Glomerular visceral epithelial cell (primary cell): Measurements from ENCODE around the gene OTOP3.
A peak's percentile ranks its signal among the peaks of the same experiment; 100 is the strongest.

Source experiments
- DNase-seq: peaks from one replicate; pipeline ENCODE4 v3.0.0-alpha.2; 2016; ENCODE audit errors: extremely low spot score

OTOP3 gene

DNA sequence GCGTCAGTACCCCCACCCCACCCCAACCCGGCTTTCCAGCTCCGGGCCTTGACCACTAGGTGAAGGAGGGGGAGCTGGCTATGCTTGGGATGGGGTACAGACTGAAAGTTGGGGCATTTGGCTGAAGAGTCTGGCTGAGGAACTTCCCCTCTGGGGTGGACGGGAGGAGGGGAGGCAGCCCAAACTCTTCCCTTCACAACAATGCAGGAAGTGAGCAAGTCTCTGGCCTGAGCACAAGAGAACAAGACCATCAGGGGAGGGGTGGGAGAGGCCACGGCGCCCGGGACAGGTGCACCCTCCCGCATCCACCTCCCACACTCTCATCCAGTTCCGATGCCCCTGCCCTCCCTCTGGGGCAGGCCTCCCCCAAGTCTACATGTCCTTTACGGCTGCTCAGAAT lies 18.3 kb upstream of the OTOP3 start:
- no peak for DNase-seq

GRCh38 chr17:74918906-74919305 lies 16.8 kb upstream of the OTOP3 start:
- no peak for DNase-seq

DNA sequence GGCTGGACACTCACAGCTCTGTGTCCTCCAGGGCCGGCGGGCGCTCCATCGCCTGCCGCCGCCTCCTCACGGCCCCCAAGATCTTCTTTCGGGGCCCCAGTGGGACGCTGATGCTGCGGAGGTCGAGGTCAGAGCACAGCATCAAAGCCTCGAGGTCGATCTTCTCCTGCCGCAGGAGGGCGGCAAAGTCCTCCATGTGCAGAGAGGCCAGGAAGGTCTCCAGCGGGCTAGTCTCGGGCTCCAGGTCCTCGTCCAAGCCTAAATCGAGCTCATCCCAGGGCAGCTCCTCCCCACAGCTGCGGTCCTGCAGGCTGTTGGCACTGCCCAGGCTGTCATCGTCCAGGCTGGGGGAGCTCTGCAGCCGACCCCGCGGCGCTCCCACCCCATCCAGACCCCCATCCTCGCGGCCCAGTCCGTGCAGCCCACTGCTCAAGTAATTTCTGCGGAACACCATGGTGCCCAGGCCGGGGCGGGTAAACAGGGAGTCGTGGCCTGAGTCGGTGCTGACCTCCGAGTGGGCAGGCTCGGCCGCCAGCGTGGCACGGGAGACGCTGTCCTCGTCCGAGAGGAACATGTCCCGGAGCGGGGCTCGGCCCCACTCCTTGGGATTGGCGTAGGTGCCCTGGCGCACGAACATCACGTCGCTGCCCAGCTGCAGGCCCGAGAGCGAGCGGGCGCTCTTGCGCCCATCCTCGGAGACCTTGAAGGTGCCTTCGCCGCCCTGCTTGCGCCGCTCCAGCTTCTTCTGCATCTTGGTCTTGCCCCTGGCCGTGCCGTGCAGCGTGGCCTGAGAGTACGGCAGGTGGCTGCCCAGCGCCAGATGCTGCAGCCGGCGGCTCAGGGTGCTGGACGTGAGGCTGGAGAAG lies 16.0 kb upstream of the OTOP3 start:
- no peak for DNase-seq

GRCh38 chr17:74920306-74920620 lies 15.4 kb upstream of the OTOP3 start:
- DNase-seq, result no peak

DNA sequence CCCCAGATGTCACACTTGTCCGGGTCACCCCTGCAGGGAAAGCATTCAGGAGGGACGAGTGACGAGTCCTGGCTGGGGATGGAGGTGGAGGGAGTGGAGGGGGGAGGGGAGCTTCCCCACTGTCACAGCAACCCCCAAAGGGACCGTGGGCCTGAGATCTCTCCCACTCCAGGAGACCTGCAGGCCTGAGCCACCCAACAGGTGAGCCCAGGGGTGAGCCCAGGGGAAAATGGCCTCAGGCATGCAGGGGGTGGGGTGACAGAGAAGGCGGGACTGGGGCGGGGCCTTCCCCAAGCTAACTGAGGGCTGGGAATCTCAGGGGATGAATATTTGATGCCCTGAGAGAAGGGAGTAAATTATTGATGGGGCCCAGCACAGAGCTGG lies 15.1 kb upstream of the OTOP3 start:
- no peak for DNase-seq

- DNase-seq, result no peak
Observed at GRCh38 chr17:74921026-74921681, 14.5 kb upstream of the OTOP3 start.

DNA sequence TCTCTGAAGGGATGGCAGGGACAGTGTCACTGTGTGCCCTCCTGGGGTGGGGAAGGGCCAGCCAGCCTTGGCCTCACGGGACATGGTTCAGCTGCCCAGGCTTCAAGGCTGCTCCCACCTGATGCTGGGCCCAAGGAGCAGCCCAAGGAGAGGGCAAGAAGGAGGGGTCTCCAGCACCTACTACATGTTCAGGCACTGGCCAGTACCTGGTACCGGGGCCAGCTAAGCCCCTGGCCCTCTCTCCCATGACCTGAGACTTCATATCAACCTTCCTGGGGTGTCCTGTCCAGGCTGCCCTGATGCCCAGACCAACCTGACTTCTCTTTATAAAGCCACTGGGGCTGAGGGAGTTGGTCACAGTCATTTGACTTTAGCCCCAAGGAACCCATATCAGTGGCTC lies 13.9 kb upstream of the OTOP3 start:
- no peak for DNase-seq

- DNase-seq, result no peak
Observed at GRCh38 chr17:74922172-74922571, 13.5 kb upstream of the OTOP3 start.

DNA sequence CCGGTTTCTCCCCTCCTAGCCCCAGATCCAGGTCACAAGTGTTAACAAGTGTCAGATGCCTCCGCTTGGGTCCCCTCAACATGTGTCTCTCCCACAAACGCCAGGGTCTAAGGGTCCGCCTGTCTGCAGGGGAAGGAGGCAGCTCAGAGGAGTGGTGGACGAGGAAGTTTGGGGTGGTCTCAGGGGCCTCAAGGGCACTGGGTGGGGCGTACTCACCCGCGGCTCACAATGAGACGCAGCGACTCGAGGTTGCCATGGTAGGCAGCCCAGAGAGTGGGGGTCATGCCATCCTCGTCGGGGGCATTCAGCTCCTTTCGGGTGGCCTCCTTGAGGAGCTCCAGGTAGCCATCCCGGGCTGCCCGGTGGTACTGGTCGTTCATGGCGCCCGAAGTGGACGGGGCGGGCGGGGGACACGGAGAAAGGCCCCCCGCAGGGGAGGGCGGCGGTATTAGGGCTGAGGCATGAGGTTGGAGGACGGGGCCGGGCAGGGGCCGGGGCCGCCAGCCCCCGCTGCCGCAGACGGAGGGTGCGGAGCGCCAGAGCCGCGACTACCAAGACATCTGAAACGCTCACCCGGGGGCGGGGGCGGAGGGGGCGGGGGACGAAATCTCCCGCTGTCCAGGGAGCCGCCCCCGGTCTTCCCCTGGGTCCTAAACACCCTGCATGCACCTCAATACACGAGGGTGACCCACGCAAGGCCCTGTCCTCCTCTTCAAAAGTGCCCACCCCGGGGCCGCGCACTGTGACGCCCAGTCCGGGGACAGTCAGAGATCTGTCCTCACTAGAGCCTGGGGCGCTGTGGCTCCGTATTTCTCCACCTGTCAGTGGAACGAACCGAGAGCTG lies 12.8 kb upstream of the OTOP3 start, which contains the start of gene USH1G:
Gene USH1G, minus strand, starts transcription at position 562 of the 844 bp plus-strand sequence. Its CDS starts 182 bp downstream, at position 380.
- no peak for DNase-seq

DNA sequence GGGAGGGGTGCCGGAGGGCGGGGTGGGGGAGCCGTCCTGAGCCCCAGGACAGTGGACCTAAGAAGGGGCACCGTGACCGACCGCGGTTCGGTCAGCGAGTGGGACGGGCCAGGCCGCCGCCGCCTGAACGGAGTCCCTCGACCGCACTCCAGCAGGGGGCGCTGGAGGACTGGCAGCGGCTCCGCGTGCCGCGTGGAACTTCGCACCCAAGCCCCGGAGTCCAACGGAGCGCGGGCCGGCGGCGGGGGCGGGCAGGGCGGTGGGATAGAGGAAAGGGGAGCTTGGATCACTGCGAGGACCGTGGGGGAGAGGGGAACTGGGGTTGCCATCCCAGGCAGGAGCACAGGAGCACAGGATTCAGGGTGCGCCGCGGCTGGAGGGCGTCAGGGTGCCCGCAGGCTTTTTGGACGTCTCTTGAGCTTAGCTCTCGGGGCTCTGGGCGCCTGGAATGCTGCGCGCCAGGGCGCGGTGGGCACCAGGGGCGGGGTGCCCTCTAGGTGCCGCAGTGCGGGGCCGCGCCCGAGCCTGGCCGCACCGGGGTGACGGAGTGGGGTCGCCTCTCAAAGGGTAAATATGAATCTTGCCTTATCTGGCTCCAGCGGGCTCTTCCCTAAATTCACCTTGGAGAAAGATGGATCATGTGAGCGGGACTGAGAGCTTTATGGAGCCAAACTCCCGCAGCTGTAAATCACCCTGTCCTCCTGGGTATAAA lies 12.0 kb upstream of the OTOP3 start:
- DNase-seq, result peak; percentile 53

DNA sequence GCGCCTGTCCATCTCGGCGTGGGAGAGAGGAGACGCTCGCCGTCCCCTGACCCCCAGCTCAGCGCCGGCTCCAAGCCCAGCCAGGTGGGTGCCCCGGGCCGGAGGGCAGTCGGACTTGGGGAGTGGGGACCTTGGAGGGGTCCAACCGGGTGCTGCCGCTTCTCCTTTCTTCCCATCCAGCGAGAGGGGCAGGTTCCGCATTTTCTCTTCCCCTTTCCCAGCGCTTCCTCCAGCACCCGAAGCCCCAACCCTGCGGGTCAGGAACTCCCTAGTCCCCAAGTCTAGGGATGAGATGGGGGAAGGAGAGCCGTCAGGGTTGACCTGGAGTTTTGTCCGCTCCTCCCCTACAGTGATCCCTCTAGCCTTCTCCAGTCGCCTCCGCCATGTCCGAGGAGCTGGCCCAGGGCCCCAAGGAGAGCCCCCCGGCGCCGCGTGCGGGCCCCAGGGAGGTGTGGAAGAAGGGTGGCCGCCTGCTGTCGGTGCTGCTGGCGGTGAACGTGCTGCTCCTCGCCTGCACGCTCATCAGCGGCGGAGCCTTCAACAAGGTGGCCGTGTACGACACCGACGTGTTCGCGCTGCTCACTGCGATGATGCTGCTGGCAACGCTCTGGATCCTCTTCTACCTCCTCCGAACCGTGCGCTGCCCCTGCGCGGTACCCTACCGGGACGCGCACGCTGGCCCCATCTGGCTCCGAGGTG lies 11.3 kb upstream of the OTOP3 start, which contains the start of gene OTOP2:
Gene OTOP2, plus strand, starts transcription at position 24 of the 699 bp plus-strand sequence. Its CDS starts 360 bp downstream, at position 384.
- no peak for DNase-seq

DNA sequence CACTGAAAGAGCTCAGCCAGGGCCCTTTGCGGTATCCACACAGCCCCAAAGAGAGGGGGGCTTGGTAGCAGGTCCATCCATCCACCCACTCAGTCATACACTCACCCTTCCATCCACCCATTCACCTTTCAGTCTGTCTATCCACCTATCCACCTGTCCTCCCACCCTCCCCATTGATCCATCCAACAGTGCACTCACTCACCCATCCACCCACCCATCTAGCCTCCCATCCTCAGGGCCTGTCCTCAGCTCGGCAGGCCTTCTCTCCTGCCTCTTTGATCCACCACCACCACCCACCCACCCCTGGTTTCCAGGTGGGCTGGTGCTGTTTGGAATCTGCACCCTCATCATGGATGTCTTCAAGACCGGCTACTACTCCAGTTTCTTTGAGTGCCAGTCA lies 10.5 kb upstream of the OTOP3 start:
- no peak for DNase-seq

- no peak for DNase-seq
Observed at GRCh38 chr17:74928786-74929185, 6.9 kb upstream of the OTOP3 start.

- no peak for DNase-seq
Observed at GRCh38 chr17:74930535-74931036, 5.1 kb upstream of the OTOP3 start.

GRCh38 chr17:74935048-74935447 lies 650 bp upstream of the OTOP3 start:
- DNase-seq, result no peak

DNA sequence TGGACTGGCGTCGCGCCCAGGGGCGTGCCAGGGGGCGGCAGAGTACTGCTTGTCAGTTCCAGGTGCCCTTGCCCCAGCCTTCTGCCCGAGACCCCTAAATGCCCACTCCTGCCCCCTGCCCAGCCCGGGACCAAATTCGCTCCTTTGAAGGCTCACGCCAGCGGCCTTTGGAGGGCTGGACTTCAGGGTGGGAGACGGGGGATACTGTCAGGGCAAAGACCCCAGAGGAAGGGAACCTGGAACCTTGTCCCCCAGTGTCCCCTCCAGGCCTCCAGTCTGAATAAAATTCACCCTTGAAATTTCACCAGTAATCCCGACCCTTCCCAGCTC lies 737 bp downstream of the OTOP3 start:
- no peak for DNase-seq

GRCh38 chr17:74937064-74938051 lies 1.7 kb downstream of the OTOP3 start:
- DNase-seq, result no peak

- no peak for DNase-seq
Observed at GRCh38 chr17:74938194-74938950, 2.7 kb downstream of the OTOP3 start.

DNA sequence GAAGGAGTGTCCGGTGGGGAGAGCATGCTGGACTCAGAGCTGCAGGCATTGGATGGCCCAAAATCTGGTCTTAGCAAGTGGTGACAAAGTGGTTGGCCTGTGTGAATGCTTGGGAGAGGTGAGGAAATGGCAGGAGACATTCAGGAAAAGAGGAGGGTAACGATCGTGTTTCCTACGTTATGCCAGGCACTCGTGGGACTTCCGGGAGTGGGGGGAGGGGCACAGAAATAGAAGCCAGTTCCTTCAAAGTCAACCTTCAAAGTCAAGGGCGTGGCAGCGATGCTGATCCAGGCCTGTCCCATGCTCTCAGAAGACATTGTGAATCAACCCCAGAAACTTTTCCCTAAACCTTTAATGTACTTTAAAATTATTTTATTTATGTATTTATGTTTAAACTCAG lies 3.8 kb downstream of the OTOP3 start:
- DNase-seq, result no peak
